ENCODE measurements around the gene GNL2.
A peak's percentile ranks its signal among the peaks of the same experiment; 100 is the strongest.
"Not testable (repeated sequence)": the region's sequence is repeated elsewhere in the genome, so short reads cannot be mapped to it uniquely, and the experiment has no call there.

Gene GNL2

DNA sequence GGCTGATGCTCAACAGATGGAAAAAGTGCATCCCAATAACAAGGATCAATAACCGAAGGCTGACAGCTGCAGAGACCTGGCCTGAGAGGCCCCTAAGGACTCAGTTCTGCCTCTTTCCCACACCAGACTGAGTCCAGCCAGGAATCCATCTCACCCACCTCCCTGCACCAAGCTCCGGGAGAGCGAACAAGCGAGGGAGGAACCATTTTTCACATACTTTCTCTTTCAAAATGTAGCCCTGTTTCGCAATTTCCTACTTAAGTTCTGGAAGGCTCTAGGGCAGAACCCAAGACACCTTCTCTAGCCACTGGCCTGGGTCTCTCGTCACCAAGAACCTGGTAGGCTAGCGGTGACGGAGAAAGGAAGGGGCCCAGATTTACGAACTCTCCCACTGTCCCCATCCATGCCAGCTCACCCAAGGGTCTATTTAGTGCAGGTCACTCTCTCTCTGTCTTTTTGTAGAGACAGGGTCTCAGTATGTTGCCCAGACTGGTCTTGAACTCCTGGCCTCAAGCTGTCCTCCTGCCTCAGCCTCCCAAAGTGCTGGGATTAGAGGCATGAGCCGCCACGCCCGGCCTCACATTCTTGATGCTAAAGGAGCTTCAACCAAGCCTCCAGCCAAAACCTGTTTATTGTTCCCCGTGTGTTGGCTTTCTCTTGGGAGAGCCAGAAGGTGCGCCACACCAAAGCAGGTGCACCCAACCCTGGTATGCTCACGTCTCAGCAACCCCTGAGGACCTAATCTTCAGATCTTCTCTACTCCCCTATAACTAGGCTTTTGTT is 10.9 kb upstream of the GNL2 start:
- no peak for DNase-seq

DNA sequence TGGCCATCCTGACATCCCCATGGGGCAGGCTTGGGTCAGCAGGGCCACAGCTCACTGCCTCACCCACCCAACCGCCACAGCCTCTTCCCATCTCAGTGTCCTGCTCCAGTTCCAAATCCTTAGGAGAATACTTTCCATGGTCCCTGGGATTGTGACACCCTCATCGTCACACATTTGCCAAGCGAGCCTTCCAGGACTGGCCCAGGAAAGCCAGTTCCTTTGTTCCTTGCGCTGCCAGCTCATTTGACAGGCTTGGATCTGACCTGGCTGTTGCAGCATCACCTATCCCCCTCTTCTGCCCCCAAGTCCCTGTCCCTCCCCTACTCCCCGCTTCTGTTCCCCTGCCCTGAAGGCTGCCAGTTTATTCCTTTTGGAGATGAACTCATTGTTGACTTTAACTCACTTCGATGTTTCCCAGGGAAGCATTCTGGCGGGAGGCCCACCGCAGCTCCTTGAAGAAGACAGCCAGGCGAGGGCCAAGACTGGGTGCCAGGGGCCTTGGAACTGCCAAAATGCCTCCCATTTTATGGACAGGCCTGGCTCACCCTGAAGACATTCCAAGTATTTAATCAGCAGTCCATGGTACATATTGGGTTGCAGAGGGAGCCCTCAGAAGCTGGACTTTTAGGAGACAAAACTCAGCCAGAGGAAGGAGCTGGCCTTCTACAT is 10.2 kb upstream of the GNL2 start:
- DNase-seq = no peak

DNA sequence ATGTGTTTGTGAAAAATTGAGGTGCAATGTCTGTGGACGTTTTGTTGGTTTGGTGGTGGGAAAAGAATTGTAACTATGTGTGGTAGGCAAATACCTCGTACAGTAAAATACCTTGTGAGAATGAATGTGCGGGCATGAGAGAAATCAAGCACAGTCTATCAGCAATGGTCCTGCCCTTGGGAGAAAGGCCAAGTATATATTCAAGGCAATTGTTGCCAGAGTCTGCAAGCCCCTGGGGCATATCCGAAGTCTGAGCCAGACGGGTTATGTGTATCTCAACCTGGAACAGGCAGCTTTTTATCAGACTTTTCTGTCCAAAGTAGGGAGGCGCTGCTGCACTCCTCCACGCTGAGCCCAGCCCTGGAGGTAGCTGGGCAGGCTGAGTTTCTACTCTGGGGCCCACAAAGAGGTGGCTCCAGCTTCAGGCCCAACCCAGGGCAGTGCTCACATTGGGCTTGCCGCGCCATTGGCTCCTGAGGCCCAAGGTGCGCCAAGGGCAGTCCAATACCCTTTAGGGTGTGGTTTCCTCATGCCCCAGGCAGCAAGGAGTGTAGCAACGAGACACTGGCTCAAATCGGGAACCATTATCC is 9.4 kb upstream of the GNL2 start:
- no peak for DNase-seq

DNA sequence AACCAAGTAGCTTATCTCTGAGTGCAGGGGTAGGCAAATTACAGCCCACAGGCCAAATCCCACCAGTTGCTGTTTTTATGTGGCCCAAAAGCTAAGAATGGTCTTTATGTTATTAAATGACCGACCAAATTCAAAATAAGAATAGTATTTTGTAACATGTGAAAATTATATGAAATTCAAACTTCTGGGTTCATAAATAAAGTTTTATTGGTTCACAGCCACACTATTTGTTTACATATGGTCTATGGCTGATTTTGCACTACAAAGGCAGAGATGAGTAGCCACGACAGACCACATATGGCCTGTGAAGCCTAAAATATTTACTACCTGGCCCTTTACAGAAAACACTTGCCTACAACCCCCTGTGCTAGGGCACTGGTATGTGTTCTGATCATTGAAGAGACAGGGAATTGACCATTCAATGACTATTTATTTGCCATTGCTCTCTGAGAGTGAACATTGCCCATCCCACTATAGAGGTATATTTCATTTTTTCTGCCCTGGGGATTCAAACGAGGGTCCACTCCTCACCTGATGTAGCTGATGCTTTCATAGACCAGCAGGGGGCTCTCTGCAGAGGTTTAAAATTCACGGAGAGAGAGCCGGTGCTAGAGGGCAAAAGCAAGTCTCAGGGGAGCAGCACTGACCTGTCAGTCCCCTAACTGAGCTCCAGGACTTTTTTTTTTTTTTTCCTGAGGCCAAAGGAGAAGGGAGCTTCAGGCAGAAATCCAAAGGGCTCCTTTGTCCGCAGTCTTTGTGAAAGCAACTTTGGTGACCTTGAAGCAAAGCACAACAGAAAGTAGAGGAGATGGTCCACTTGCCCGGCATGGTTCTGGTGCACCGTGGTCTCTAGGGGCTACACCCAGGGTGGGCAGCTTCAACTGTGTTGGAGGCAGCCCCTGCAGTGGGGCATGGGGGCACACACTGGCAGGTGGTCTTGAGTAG is 7.3 kb upstream of the GNL2 start:
- DNase-seq = peak; percentile 47 to 62

DNA sequence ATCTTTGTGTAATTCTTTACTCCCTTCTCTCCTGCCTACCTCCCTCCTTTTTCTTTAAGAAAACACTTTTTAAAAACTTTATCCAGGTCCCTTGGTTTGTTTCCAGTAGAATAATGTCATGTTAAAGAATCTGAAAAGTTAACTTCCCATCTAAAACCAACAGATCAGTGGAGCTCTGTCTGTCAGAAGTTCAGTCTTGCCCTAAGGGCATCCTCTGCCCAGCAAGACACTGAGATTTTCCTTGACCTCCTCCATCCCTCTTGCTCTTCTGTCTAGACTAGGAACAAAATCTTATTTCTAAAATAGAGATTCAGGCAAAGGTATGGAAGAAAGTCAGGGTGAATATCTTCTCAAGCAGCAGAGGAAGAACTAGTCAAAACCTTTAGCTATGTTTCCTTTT is 5.7 kb upstream of the GNL2 start:
- DNase-seq = no peak

DNA sequence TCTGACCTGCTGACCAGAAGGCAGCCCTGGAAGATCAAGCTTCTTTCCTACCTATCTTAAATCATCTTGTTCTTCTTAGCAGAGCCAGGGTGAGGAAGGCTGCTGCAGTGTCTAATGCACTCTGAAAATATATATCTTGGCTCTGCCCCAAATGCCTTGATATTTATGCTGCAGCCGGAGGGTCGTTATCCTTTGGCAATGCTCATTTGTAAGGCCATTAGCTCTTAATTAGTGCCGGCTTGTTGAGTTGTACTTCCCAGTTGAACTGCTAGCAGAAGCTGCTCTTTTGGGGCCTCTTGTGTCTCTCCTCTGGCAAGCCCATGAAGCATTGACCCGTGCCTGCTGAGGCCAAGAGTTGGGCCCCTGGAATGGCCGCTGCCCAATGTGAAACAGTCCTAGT is 4.2 kb upstream of the GNL2 start:
- DNase-seq = no peak

DNA sequence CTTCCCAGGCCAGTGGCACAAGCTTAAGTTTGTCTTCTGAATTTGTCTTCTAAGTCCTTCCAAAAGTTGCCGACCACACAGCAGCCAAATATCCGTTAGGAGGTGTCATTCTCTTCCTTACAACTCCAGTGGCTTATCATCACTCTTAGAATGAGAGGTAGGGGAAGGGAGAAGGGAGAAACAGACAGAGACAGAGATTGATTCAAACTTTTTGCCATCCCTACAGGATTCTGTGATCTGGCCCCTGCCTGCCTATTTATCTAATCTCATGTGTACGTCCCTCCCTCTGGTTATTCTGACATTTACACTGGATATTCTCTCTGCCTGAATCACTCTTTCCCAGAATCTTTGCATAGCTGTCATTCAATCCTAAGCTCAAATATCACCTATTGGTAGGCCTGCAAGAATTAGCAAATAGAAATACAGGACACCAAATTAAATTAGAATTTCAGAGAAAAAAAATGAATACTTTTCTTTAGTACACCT is 488 bp upstream of the GNL2 start:
- DNase-seq = no peak

DNA sequence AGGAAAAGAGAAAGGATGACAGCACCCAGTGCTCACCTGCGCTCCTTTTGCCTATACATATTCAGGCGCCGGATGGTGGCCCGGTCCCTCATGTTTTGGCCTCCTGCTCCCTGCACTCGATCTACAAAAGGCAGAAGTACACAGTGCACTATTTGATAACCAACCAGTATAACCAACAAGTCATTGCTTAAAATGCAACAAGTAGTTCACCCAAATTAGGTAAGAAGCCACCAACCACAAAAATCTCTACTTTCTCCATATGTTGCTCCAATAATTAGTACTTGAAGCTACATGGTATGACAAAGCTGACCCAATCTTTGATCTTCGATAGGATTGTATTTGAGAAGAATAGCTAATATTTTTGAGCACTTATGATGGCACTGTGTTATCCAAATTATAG is 2.0 kb downstream of the GNL2 start:
- DNase-seq = no peak

DNA sequence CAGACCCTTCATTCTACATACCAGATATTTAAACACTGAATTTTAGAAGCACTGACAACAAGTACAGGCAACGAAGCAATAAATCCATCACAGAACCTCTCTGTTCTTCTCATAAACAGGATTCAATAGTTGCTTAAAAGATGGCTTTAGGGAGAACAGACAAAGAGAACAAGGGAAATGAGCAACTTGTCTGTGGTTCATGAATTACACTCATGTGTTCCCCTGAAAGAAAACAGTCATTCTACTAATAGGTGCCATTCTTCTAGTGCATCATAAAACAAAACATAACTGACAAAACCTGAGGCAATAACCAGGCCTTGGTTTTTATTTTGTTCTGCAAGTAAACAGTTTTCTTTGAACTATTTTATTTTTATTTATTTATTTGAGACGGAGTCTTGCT is 6.8 kb downstream of the GNL2 start:
- DNase-seq = no peak

DNA sequence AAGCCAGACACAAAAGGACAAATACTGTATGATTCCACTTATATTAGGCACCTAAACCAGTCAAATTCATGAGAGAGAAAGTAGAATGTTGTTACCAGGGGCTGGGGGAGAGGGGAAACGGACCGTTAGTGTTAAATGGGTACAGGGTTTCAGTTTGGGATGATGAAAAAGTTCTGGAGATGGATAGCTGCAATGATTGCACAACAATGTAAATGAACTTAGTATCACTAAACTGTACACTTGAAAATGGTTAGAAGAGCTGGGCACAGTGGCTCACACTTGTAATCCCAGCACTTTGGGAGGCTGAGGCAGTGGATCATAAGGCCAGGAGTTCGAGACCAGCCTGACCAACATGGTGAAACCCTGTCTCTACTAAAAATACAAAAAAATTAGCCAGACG is 11.2 kb downstream of the GNL2 start:
- DNase-seq = not testable (repeated sequence)

DNA sequence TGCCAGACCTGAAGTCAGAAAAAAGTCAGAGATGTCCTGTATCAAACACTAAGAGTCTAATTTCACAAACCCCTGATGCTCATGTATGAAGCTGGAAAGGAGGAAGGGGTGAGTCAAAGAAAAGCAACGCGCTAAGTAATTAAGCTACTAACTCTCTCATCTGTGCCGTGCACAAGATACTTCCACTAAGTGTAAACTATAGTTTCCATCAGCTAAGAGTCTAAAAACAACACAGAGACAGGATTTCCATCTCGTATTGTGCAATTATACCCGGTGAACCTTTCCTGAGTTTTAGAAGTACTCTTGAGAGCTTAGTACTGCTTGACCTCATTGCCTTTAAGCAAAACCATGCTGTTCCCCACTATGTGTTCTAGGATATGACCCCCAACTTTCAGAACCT is 20.0 kb downstream of the GNL2 start:
- no peak for DNase-seq

DNA sequence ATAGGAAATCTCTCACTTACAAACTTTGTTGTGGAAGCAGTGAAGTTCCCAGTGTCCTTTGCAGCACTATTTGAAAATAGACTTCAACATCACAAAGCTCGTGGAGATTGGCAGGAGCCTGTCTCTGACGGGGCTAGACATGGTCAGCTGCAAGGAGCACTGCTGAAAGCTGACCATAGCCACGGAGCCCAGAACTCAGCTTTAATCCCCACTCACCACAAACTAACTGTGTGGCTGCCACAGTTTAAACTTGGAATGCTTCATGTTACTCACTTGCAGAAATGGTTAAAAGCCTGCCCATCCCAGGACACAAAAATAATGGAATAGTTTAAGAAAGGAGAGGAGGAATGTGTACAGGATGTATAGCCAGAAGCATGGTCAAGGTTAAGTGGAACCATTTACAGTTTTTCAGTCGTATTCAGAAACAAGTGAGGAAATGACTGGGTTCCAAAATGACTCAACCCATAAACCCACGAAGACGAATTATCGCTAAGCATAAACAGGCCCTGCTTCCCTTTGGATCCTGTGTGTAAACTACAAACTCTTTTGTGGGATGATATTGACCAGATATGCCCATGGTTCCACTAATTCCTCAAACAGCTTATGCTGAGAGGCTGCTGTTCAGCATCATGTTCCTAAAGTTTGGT is 20.8 kb downstream of the GNL2 start:
- DNase-seq = no peak

DNA sequence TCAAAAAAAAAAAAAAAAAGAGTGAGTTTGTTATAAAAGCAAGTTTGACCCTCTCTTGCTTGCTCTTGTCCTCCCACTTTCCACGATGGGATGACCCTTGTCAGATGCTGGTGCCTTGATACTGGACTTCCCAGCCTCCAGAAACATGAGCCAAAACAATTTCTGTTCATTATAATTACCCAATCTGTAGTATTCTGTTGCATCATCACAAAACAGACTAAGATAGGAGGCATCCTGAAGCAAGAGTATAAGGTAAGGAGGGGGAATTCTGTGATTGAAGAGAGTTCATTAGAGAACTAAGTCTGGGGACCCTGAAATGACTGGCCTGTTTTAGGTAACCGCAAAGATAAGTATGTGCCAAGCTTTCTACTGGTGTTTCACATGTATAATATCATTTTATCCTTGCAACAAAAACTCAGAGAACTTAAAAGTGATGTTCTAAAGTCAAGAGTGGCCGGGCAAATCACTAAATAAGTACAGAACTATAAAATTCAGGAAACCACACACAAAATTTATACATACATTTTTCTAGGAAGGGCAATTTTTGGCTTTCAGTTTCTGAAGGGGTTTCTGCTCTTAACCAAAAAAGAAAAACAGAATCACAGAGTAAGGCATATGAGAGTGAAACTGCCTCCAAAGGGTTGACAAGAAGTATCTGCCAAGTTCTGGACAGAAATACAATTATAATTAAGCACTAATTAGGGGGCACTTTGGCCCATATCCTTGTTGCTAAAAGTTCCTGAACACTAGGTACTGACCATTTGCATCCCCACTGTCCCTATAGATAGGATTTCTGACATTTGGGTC is 25.0 kb downstream of the GNL2 start:
- no peak for DNase-seq

DNA sequence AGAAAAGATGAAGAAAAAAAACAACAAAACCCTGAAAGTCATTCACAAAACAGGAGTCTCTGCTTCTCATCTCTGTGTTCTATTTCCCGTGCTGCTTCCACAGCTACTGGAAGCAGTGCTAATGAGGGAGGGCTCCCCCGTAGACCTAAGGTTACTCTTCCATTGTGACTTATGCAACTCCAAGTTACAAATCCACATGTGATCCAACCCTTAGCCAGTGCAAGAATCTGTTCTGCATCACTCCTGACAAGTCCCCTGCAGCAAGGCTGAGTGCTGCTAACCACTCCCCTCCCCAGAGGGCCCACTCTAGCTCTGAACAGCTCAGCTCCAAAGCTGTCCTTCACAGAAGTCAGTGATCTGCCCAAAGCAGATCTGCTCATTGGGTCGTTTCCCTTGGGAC is 28.7 kb downstream of the GNL2 start:
- DNase-seq = no peak

DNA sequence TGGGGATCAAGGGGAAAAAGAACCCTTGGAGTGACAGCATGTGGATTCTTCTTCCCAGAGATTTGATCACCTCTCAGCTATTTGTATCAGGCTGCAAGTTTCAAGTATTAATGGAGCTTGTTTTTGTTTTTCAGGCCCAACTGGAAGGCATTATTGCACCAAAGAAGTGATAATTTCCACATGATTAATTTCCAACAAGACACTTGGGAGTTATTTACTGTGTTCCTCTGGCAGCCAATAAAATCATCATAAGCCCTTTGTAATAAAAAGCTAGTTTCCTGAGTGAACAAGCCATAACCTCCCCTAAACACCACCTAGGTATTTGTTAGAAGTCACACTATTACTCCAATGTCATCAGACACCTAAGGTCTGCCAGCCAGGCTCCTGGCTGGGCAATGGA is 30.8 kb downstream of the GNL2 start:
- DNase-seq = no peak

DNA sequence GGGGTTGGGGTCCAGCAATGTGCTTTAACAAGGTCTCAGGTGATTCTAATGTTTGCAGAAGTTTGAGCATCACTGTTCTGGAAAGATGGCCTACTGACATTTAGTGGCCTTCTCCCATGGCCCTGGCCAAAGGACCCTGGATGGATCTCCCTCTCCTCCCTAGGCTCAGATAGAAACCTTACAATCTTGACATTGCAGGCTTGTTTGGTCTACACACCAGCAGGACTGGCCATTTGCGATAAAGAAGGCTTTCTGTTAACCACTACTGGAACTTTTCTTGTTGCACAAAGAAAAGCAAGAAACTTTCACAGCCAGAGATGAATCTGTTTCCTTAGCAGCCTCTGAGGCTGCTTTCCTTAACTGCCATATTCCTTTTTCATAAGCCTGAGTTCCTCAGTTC is 32.8 kb downstream of the GNL2 start:
- no peak for DNase-seq

DNA sequence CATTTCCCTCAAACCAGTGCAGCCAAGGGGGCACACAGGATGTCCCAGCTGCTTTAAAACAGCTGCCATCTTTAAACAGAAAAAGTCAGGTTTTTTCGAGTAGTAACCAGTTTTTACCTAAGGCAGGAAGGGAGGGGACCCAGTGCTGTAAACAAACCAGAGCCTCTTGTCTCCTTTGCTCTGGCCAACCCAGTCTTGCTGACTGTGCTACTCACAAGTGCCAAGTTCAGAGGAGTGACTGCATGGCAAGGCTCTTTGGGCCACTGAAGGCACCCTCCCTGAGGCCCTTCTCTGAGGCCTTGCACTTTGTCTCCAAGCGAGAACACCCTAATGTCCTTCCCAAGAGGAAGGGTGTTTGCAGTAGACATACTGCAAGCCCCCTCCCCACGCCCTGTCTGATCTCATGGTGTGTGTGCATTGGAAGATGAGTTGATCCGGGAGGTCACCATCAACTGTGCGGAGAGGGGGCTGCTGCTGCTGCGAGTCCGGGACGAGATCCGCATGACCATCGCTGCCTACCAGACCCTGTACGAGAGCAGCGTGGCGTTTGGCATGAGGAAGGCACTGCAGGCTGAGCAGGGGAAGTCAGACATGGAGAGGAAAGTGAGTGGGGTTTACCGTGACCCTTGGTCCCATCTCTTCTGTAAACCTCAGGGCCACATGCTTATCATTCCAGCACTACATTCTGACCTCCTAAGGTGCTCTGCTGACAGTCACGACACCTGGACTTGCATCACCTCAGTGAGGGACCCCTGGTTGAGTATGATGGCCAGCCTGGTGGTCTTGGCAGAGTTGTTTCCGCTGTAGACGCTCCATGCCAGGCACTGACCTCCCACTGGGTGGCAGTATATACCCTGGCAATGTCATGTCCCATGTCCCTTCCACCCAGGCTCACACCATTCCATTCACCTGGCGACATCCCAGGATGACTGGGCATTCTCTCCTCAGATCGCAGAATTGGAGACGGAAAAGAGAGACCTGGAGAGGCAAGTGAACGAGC is 34.3 kb downstream of the GNL2 start:
- peak in 1 of 2 donors; percentile 34 for DNase-seq

DNA sequence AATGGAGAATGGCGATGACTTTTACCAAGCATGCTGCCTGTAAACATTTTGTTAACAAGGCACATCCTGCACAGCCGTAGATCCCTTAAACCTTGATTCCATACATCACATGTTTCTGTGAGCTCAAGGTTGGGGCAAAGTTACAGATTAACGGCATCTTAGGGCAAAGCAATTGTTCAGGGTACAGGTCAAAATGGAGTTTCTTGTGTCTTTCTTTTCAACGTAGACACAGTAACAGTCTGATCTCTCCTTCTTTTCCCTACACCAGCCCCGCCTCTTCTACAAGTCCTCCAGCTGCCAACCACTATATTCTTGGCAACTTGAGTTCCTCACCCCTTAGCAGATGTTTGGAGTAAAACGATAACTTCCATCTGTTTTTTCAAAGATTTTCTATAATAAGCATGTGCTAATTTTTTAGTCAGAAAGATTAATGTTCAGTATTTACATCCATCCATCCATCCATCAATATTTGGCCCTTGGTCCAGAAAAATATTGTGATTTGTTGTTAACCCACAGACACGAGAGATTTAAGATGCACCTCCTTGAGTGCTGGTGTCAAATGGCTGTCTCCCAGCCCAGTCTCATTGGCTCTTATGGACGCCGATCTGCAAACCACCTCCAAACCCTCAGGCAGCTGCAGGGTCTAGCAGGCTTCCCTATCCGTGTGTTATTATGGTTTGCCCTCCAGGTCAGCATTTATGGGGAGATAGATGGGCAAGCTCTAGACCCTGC is 35.2 kb downstream of the GNL2 start:
- no peak for DNase-seq

DNA sequence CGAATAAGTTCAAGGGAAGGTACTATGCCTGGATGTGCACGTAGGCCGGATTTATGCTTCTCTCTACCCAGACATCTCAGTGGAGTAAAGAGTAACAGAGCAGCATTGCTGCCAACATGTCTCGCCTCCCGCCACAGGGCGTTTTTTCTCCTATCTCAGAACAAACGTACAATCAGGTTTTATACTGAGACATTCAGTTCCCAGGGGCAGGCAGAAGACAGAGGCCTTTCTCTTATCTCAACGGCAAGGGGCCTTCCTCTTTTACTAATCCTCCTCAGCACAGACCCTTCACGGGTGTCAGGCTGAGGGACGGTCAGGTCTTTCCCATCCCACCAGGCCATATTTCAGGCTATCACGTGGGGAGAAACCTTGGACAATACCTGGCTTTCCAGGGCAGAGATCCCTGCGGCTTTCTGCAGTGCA is 35.8 kb downstream of the GNL2 start:
- not testable (repeated sequence) for DNase-seq

DNA sequence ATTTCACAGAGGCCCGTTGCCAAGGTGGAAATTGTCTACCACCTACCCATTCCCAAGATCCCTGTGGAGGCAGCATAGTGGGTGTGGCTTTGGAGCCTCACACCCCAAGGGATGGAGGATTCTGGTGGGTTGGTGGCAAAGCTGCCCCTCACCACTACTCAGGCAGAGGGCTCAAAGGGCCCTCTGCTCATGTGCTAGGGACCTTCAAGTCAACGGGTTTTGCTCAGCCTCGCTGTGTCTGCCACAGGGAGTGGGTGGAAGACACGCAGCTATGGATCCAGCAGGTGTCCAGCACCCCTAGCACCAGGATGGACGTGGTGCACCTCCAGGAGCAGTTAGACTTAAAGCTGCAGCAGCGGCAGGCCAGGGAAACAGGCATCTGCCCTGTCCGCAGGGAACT is 36.7 kb downstream of the GNL2 start:
- no peak for DNase-seq
